HepG2 (cell line): Measurements from ENCODE around the gene FILIP1. TPM values are rescaled to one million over a fixed set of nuclear protein-coding genes. Genes with fewer than 3 reads are reported as not detected.

Source experiments
- ATAC-seq: fragments of 200-7000 bp; cut with Tn5 transposase; 3 replicates; pipeline ENCODE4 v1.9.1; 2020; ENCODE audit warnings: mild to moderate bottlenecking, moderate library complexity
- BruUV-seq: library from RNA; stranded (reverse); fragments of 400-500 nt; replicated peaks from 2 replicates; lab custom pipeline; 2021; lab: Mats Ljungman, UMichigan
- CTCF ChIA-PET: fragments of 300-600 bp; formaldehyde crosslinking; extraction: SDS; loops from one replicate; lab custom pipeline; 2021; ENCODE audit warnings: low total read pairs, inconsistent platforms, low intra/inter-chr PET ratio; lab: Yijun Ruan, JAX
- POLR2A ChIA-PET: fragments of 350-600 bp; sonication (Branson Sonifier 250); formaldehyde crosslinking; loops from one replicate; lab custom pipeline; 2020; ENCODE audit warnings: antibody characterized with exemption, inconsistent platforms; lab: Yijun Ruan, JAX
- DNase-seq: peaks from one replicate; pipeline ENCODE4 v3.0.0-alpha.2; 2015; ENCODE audit warnings: low spot score
- FAIRE-seq: peaks from 3 replicates; lab custom pipeline; 2011; peaks lifted over from hg19 to GRCh38; lab: Jason Lieb, UNC
- H2AFZ ChIP-seq: one replicate; pipeline ENCODE4 v1.6.1; 2011; ENCODE audit warnings: low read length, inconsistent platforms
- H3K27ac ChIP-seq: fragments of 300-600 bp; 3 replicates; pipeline ENCODE4 v1.8.0; 2011; ENCODE audit warnings: mixed run types, mild to moderate bottlenecking, mixed read lengths, low read length, inconsistent platforms; ENCODE audit not compliant: insufficient read depth; ENCODE audit errors: extremely low read length
- H3K27me3 ChIP-seq, 2 experiments: fragments of 200-600 bp in 1 of 2; 2 replicates in 1 of 2; 3 replicates in 1 of 2; pipeline versions ENCODE4 v1.6.0 to v1.8.0; 2011; ENCODE audit warnings: low read length in 2 of 2, mild to moderate bottlenecking in 2 of 2, moderate library complexity in 2 of 2, inconsistent platforms in 1 of 2; ENCODE audit not compliant: insufficient read depth in 2 of 2, control insufficient read depth in 1 of 2
- H3K36me3 ChIP-seq, 2 experiments: fragments of 200-600 bp in 1 of 2; replicated peaks in 1 of 2; 2 replicates in 1 of 2; 3 replicates in 1 of 2; pipeline versions ENCODE4 v1.5.1 to v1.8.0; 2011; ENCODE audit warnings: low read length in 2 of 2, inconsistent platforms in 1 of 2; ENCODE audit not compliant: insufficient read depth in 2 of 2, control insufficient read depth in 1 of 2
- H3K4me1 ChIP-seq: 2 replicates; pipeline ENCODE4 v1.5.1; 2012; ENCODE audit warnings: low read length, inconsistent platforms; ENCODE audit not compliant: insufficient read depth
- H3K4me2 ChIP-seq: 2 replicates; pipeline ENCODE4 v1.6.0; 2011; ENCODE audit warnings: low read depth, low read length, inconsistent platforms
- H3K4me3 ChIP-seq, 3 experiments: fragments of 200-600 bp in 1 of 3; sonication (generic), shearing (Covaris generic) in 1 of 3; replicated peaks in 1 of 3; 2 replicates each; pipeline ENCODE4 v1.5.1; 2011 to 2016; ENCODE audit warnings: low read length in 3 of 3, inconsistent platforms in 2 of 3, low read depth in 2 of 3, mild to moderate bottlenecking in 2 of 3, control low read depth in 1 of 3, mixed read lengths in 1 of 3; ENCODE audit not compliant: insufficient read depth in 1 of 3
- H3K79me2 ChIP-seq: one replicate; pipeline ENCODE4 v1.6.1; 2011; ENCODE audit warnings: low read length, inconsistent platforms; ENCODE audit not compliant: insufficient read depth
- H3K9ac ChIP-seq: 2 replicates; pipeline ENCODE4 v1.6.0; 2011; ENCODE audit warnings: mild to moderate bottlenecking, low read depth, low read length, inconsistent platforms; ENCODE audit not compliant: insufficient read depth
- H3K9me3 ChIP-seq: 2 replicates; pipeline ENCODE4 v1.5.1; 2012; ENCODE audit warnings: mild to moderate bottlenecking, low read length
- H4K20me1 ChIP-seq: 2 replicates; pipeline ENCODE4 v1.6.0; 2011; ENCODE audit warnings: inconsistent platforms, mild to moderate bottlenecking, low read length, moderate library complexity; ENCODE audit not compliant: insufficient read depth
- GMEB1 ChIP-seq: sonication (generic); formaldehyde crosslinking; IDR thresholded peaks from 2 replicates; pipeline ENCODE4 v1.5.1; 2020; ENCODE audit warnings: missing genetic modification reagents, mild to moderate bottlenecking, borderline replicate concordance
- GPN1 ChIP-seq: sonication (generic); formaldehyde crosslinking; IDR thresholded peaks from 2 replicates; pipeline ENCODE4 v1.5.1; 2020; ENCODE audit warnings: missing genetic modification reagents, borderline replicate concordance
- HNF1A ChIP-seq, 2 experiments: sonication (generic) in 1 of 2; formaldehyde crosslinking in 1 of 2; IDR thresholded peaks; 2 replicates each; pipeline versions ENCODE4 v1.4.0 to v1.6.1; 2016 to 2020; ENCODE audit warnings: borderline replicate concordance in 1 of 2, low read depth in 1 of 2, mild to moderate bottlenecking in 1 of 2, missing genetic modification reagents in 1 of 2
- SMARCE1 ChIP-seq: fragments of 450-650 bp; IDR thresholded peaks from 2 replicates; pipeline ENCODE4 v1.6.1; 2017; ENCODE audit warnings: borderline replicate concordance
- SPEN ChIP-seq: sonication (generic); formaldehyde crosslinking; IDR thresholded peaks from 2 replicates; pipeline ENCODE4 v1.5.1; 2020; ENCODE audit warnings: low read depth, mild to moderate bottlenecking, missing genetic modification reagents
- WGBS: methylation state at CpG from one replicate; pipeline ENCODE4 v1.1.6; 2017; ENCODE audit warnings: low lambda C conversion rate; 5-methylcytosine and 5-hydroxymethylcytosine counted together
- in situ Hi-C: cut with HindIII; loops from 2 replicates; pipeline ENCODE4 v1.10.0; 2017; ENCODE audit warnings: low pct_unique_long_range_greater_than_20kb; ENCODE audit not compliant: extremely low pct_ligation_motif_present
- intact Hi-C: fragments of 100-400 bp; cut with micrococcal nuclease; formaldehyde crosslinking; loops from one replicate; pipeline ENCODE4 v1.10.0; 2022; ENCODE audit not compliant: unreplicated experiment
- polyA plus RNA-seq, 8 experiments: library from polyadenylated mRNA; depleted of rRNA in 3 of 8; stranded (reverse) in 7 of 8; unstranded in 1 of 8; fragments of >200 nt; fragmentation: Illumina TruSeq in 4 of 8; extraction: Trizol in 4 of 8; gene quantifications; 2 replicates each; pipeline versions ENCODE4 v1.2.1 to v1.2.3, GENCODE V29; 2011 to 2016; ENCODE audit warnings: low read depth in 4 of 8, missing spikeins in 1 of 8, mixed read lengths in 1 of 8; ENCODE audit not compliant: insufficient read depth in 1 of 8
- total RNA-seq, 5 experiments: library from RNA; depleted of rRNA; stranded (reverse); fragments of >200 nt; fragmentation: Illumina TruSeq; extraction: Trizol; gene quantifications; 2 replicates each; pipeline ENCODE4 v1.2.3, GENCODE V29; 2016; ENCODE audit warnings: low read depth in 1 of 5

The FILIP1 gene
- total and polyA plus RNA-seq, 2 of the 13 experiments (the other 11 are each of a cell fraction or from before 2014, with no cell fraction given): not detected

GRCh38 chr6:75317503-75318206 is 175.9 kb downstream of the FILIP1 start:
- 11% methylated on average over 4 of the region's 4 CpGs for WGBS
- DNase-seq: no peak
- no TSS peak for BruUV-seq
- TF ChIP-seq SMARCE1 (no peak), GMEB1 (CRISPR knock-in tag) (no peak), SPEN (CRISPR knock-in tag) (no peak), GPN1 (CRISPR knock-in tag) (no peak), HNF1A (IDR thresholded peaks at IDR 0.05; ENCODE audit: low read depth) (no peak), HNF1A (CRISPR knock-in tag; IDR thresholded peaks at IDR 0.05; ENCODE audit: borderline replicate concordance) (no peak)
- no peak overlapping the region for H2AFZ ChIP-seq
- no peak for ATAC-seq
- in situ Hi-C loops (no loop called here), intact Hi-C loops (no loop called here)
- no peak overlapping the region for H3K27ac ChIP-seq
- no peaks in the 10 kb centered on the region for H4K20me1 ChIP-seq
- H3K4me2 ChIP-seq: no peak overlapping the region
- no peak overlapping the region for H3K9ac ChIP-seq
- H3K36me3 ChIP-seq: no peaks in the 10 kb centered on the region
- peaks cover 0 to 20% of the 10 kb centered on the region in 2 experiments; a peak in 2 of 5 replicates for H3K27me3 ChIP-seq
- H3K4me1 ChIP-seq: no peaks in the 10 kb centered on the region
- H3K9me3 ChIP-seq: no peaks in the 10 kb centered on the region
- POLR2A ChIA-PET: no interaction called here
- CTCF ChIA-PET: no interaction called here
- H3K79me2 ChIP-seq: no peaks in the 10 kb centered on the region
- no peak overlapping the region for H3K4me3 ChIP-seq
- FAIRE-seq: no peak
